ENCODE results near the gene GRB7.
"Not testable (repeated sequence)": the region's sequence is repeated elsewhere in the genome, so short reads cannot be mapped to it uniquely, and the experiment has no call there.

GRCh38 chr17:39711071-39711470 is 26.7 kb upstream of the GRB7 start:
- TF ChIP-seq POLR2A (IDR thresholded peaks at IDR 0.05); CTCF (IDR thresholded peaks at IDR 0.05 in 4 of 5, conservative IDR thresholded peaks at IDR 0.05 in 1 of 5): not testable (repeated sequence)
